Measurements from ENCODE around the gene BCL7C. TPM values are rescaled to one million over a fixed set of nuclear protein-coding genes. Genes with fewer than 3 reads are reported as not detected.

The BCL7C gene
- total and polyA plus RNA-seq, 8 donors: 25.8 to 50.5 (median 42.9) TPM

GRCh38 chr16:30924913-30925631 is 31.2 kb upstream of the BCL7C start:
- no peak for TF ChIP-seq CTCF (IDR thresholded peaks at IDR 0.05)
- Histone ChIP-seq H3K4me3 (peak overlapping the region in 1 of 2 donors; percentile 73), H3K4me1 (peaks cover 2 to 21% of the 10 kb centered on the region in 2 donors), H3K9me3 (no peaks in the 10 kb centered on the region), H3K36me3 (peaks cover 0 to 33% of the 10 kb centered on the region in 2 donors), H3K27me3 (no peaks in the 10 kb centered on the region), H3K27ac (peak overlapping the region in 1 of 2 donors; percentile 53)
- ATAC-seq (no peak), DNase-seq (no peak)
- intact Hi-C loops (cut with DNase I): no loop called here

- Histone ChIP-seq H3K4me3 (peak overlapping the region; percentile 64 to 73), H3K27ac (peak overlapping the region; percentile 33 to 53), H3K27me3 (no peaks in the 10 kb centered on the region), H3K4me1 (peaks cover 2 to 21% of the 10 kb centered on the region in 2 donors), H3K9me3 (no peaks in the 10 kb centered on the region), H3K36me3 (peaks cover 0 to 27% of the 10 kb centered on the region in 2 donors)
- DNase-seq (peak in 2 of 4 donors; percentile 41 to 86), ATAC-seq (no peak)
- TF ChIP-seq CTCF (IDR thresholded peaks at IDR 0.05): no peak
- intact Hi-C loops (cut with DNase I): no loop called here
Measured at GRCh38 chr16:30924076-30924912, 30.4 kb upstream of the BCL7C start.

GRCh38 chr16:30923554-30924075 is 29.7 kb upstream of the BCL7C start, which contains the start of gene FBXL19:
FBXL19 (plus strand) TSS chr16:30923572; CDS start chr16:30925755, 2,183 bp downstream.
- peak in 2 of 4 donors; percentile 50 to 84 for DNase-seq
- H3K4me3 ChIP-seq: peak within 1 kb of the TSS; percentile 64 to 73
- TF ChIP-seq CTCF (IDR thresholded peaks at IDR 0.05): no peak

GRCh38 chr16:30922960-30923535 is 29.2 kb upstream of the BCL7C start:
- H3K4me1 ChIP-seq: peaks cover 2 to 21% of the 10 kb centered on the region in 2 donors
- peak; percentile 99 to 100 (median 100) for DNase-seq
- no peaks in the 10 kb centered on the region for H3K9me3 ChIP-seq
- H3K36me3 ChIP-seq: peaks cover 0 to 16% of the 10 kb centered on the region in 2 donors
- no peaks in the 10 kb centered on the region for H3K27me3 ChIP-seq
- intact Hi-C loops (cut with DNase I): no loop called here
- peak; percentile 84 for ATAC-seq
- peak overlapping the region; percentile 64 to 73 for H3K4me3 ChIP-seq
- TF ChIP-seq CTCF (IDR thresholded peaks at IDR 0.05): no peak
- peak overlapping the region; percentile 98 for H3K27ac ChIP-seq

More at GRCh38 chr16:30923554-30924075, 29.7 kb upstream of the BCL7C start, which contains the start of gene FBXL19:
- intact Hi-C loops (cut with DNase I): no loop called here
- Histone ChIP-seq H3K27me3 (no peaks in the 10 kb centered on the region), H3K4me1 (peaks cover 2 to 21% of the 10 kb centered on the region in 2 donors), H3K27ac (peak within 1 kb of the TSS; percentile 98), H3K36me3 (peaks cover 0 to 22% of the 10 kb centered on the region in 2 donors), H3K9me3 (no peaks in the 10 kb centered on the region)
- no peak for ATAC-seq

Data from left lung (tissue), 10 donors.